Uterus (tissue), 2 donors: Measurements from ENCODE around the gene ABCG5.

Experiments used
- POLR2A ChIP-seq, 2 donors: fragments of 450-650 bp; IDR thresholded peaks; one replicate each; pipeline ENCODE4 v1.6.1; 2016; ENCODE audit warnings: antibody characterized with exemption in 2 of 2, mild to moderate bottlenecking in 1 of 2, moderate library complexity in 1 of 2
- TF ChIP-seq, protein P1 (sequence below), 4 experiments: fragments of 200-600 bp in 2 of 4; fragments of 450-650 bp in 2 of 4; sonication (generic) in 2 of 4; IDR thresholded peaks; one replicate each; pipeline ENCODE4 v1.5.1; 2016 to 2019; ENCODE audit warnings: antibody characterized with exemption in 4 of 4, mild to moderate bottlenecking in 2 of 4, moderate library complexity in 1 of 4

DNA sequence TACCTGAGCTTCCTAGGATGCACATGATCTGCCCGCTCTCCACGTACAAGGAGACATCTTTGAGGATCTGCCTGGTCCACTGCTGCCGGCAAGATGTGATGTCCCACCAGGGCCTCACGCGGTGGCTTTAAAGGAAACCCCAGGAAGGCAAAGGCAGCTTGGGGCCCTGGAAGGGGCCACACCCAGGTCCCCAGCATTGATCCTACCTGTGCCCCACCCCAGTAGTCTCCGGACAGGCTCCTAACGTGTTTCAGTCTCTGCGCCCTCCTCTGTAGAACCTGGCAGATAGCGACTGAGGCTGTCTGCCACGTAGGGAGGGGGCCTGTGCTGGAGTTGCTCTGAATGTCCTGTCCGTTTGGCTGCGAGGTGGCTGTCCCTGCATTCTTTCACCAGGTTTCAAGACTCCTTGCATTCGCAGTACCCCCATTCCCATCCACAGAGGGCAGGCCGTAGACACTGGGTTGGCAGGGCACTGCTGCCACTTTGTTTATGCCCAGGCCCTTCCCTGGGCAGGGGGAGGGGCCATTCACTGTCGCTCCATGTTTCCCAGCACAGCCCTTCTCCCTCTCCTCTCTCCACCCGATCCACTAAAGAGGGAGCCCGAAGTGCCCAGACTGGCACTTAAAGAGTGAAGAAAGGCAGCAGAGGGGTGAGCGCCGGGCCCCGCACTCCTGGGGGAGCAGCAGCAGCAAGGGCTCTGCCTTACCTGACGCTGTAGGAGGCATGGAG, 644 bp downstream of the ABCG5 start:
- TF ChIP-seq, protein P1, sequence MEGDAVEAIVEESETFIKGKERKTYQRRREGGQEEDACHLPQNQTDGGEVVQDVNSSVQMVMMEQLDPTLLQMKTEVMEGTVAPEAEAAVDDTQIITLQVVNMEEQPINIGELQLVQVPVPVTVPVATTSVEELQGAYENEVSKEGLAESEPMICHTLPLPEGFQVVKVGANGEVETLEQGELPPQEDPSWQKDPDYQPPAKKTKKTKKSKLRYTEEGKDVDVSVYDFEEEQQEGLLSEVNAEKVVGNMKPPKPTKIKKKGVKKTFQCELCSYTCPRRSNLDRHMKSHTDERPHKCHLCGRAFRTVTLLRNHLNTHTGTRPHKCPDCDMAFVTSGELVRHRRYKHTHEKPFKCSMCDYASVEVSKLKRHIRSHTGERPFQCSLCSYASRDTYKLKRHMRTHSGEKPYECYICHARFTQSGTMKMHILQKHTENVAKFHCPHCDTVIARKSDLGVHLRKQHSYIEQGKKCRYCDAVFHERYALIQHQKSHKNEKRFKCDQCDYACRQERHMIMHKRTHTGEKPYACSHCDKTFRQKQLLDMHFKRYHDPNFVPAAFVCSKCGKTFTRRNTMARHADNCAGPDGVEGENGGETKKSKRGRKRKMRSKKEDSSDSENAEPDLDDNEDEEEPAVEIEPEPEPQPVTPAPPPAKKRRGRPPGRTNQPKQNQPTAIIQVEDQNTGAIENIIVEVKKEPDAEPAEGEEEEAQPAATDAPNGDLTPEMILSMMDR (IDR thresholded peaks at IDR 0.05) = no peak
- TF ChIP-seq POLR2A (IDR thresholded peaks at IDR 0.05) = no peak
